Measurements from ENCODE around the gene PGAM2. TPM values are rescaled to one million over a fixed set of nuclear protein-coding genes. Genes with fewer than 3 reads are reported as not detected.
"Not testable (repeated sequence)": the region's sequence is repeated elsewhere in the genome, so short reads cannot be mapped to it uniquely, and the experiment has no call there.

The PGAM2 gene
- total RNA-seq, 3 donors from 2014 or later = 0.24 TPM; not detected in 2

- Mint-ChIP-seq H3K4me3 (peak within 1 kb of the TSS; percentile 87), H3K9me3 (no peaks in the 10 kb centered on the region), H3K27me3 (ENCODE audit: low read depth) (no peaks in the 10 kb centered on the region), H3K4me1 (ENCODE audit: low read depth) (peaks cover 48% of the 10 kb centered on the region), H3K36me3 (ENCODE audit: insufficient read depth) (peaks cover 14% of the 10 kb centered on the region)
- ATAC-seq = peak; percentile 77 to 81
- peak; percentile 81 for DNase-seq
Observed at GRCh38 chr7:44044315-44045225, 20.8 kb downstream of the PGAM2 start, which contains the start of gene DBNL. Gene DBNL (plus strand): TSS chr7:44044702. CDS start chr7:44044738, 36 bp downstream.

- DNase-seq (no peak), ATAC-seq (no peak)
- Mint-ChIP-seq H3K36me3 (ENCODE audit: insufficient read depth) (peaks cover 14% of the 10 kb centered on the region), H3K27me3 (ENCODE audit: low read depth) (no peaks in the 10 kb centered on the region), H3K4me1 (ENCODE audit: low read depth) (peaks cover 45% of the 10 kb centered on the region), H3K4me3 (peak overlapping the region; percentile 87), H3K9me3 (no peaks in the 10 kb centered on the region)
Observed at GRCh38 chr7:44043902-44044301, 21.5 kb downstream of the PGAM2 start.

GRCh38 chr7:44042221-44042620, 23.1 kb downstream of the PGAM2 start:
- ATAC-seq (no peak), DNase-seq (no peak)
- peak overlapping the region; percentile 26 for H3K4me3 Mint-ChIP-seq
- H3K27me3 Mint-ChIP-seq (ENCODE audit: low read depth) = no peaks in the 10 kb centered on the region
- H3K9me3 Mint-ChIP-seq = no peaks in the 10 kb centered on the region
- H3K36me3 Mint-ChIP-seq (ENCODE audit: insufficient read depth) = peaks cover 10% of the 10 kb centered on the region
- H3K4me1 Mint-ChIP-seq (ENCODE audit: low read depth) = peaks cover 35% of the 10 kb centered on the region

- DNase-seq (peak; percentile 60), ATAC-seq (peak; percentile 66 to 68)
- H3K9me3 Mint-ChIP-seq; H3K36me3 Mint-ChIP-seq (ENCODE audit: insufficient read depth); H3K27me3 Mint-ChIP-seq (ENCODE audit: low read depth): not testable (repeated sequence)
- peaks cover 18% of the 10 kb centered on the region for H3K4me1 Mint-ChIP-seq (ENCODE audit: low read depth)
- H3K4me3 Mint-ChIP-seq = peak overlapping the region; percentile 78
Observed at GRCh38 chr7:44040493-44040891, 24.9 kb downstream of the PGAM2 start.

- H3K9me3 Mint-ChIP-seq; H3K36me3 Mint-ChIP-seq (ENCODE audit: insufficient read depth); DNase-seq; H3K27me3 Mint-ChIP-seq (ENCODE audit: low read depth): not testable (repeated sequence)
- peak overlapping the region; percentile 67 for H3K4me3 Mint-ChIP-seq
- H3K4me1 Mint-ChIP-seq (ENCODE audit: low read depth) = peaks cover 14% of the 10 kb centered on the region
- ATAC-seq = peak; percentile 19 to 26
Observed at GRCh38 chr7:44039800-44040492, 25.4 kb downstream of the PGAM2 start.

GRCh38 chr7:44038961-44039558, 26.3 kb downstream of the PGAM2 start:
- ATAC-seq (peak; percentile 39 to 46), DNase-seq (peak; percentile 85)
- Mint-ChIP-seq H3K4me1 (ENCODE audit: low read depth) (peaks cover 14% of the 10 kb centered on the region), H3K4me3 (peak overlapping the region; percentile 67)
- not testable (repeated sequence) for H3K9me3 Mint-ChIP-seq; H3K36me3 Mint-ChIP-seq (ENCODE audit: insufficient read depth); H3K27me3 Mint-ChIP-seq (ENCODE audit: low read depth)

GRCh38 chr7:44038553-44038952, 26.8 kb downstream of the PGAM2 start:
- not testable (repeated sequence) for DNase-seq; ATAC-seq; H3K9me3 Mint-ChIP-seq; H3K27me3 Mint-ChIP-seq (ENCODE audit: low read depth); H3K36me3 Mint-ChIP-seq (ENCODE audit: insufficient read depth); H3K4me3 Mint-ChIP-seq
- H3K4me1 Mint-ChIP-seq (ENCODE audit: low read depth) = peaks cover 11% of the 10 kb centered on the region

GRCh38 chr7:44037951-44038350, 27.4 kb downstream of the PGAM2 start:
- H3K27me3 Mint-ChIP-seq (ENCODE audit: low read depth); H3K36me3 Mint-ChIP-seq (ENCODE audit: insufficient read depth); H3K4me3 Mint-ChIP-seq; H3K9me3 Mint-ChIP-seq; DNase-seq; ATAC-seq: not testable (repeated sequence)
- peaks cover 11% of the 10 kb centered on the region for H3K4me1 Mint-ChIP-seq (ENCODE audit: low read depth)

- H3K36me3 Mint-ChIP-seq (ENCODE audit: insufficient read depth); H3K4me1 Mint-ChIP-seq (ENCODE audit: low read depth); H3K9me3 Mint-ChIP-seq; H3K27me3 Mint-ChIP-seq (ENCODE audit: low read depth); DNase-seq; H3K4me3 Mint-ChIP-seq: not testable (repeated sequence)
- peak; percentile 42 to 57 for ATAC-seq
Observed at GRCh38 chr7:44036364-44036763, 29.0 kb downstream of the PGAM2 start.

- ATAC-seq; DNase-seq; H3K4me3 Mint-ChIP-seq; H3K9me3 Mint-ChIP-seq; H3K27me3 Mint-ChIP-seq (ENCODE audit: low read depth); H3K36me3 Mint-ChIP-seq (ENCODE audit: insufficient read depth); H3K4me1 Mint-ChIP-seq (ENCODE audit: low read depth): not testable (repeated sequence)
Observed at GRCh38 chr7:44033971-44034844, 31.2 kb downstream of the PGAM2 start.

GRCh38 chr7:44032031-44032430, 33.3 kb downstream of the PGAM2 start:
- not testable (repeated sequence) for H3K4me1 Mint-ChIP-seq (ENCODE audit: low read depth); H3K36me3 Mint-ChIP-seq (ENCODE audit: insufficient read depth); H3K4me3 Mint-ChIP-seq; ATAC-seq; H3K9me3 Mint-ChIP-seq; DNase-seq; H3K27me3 Mint-ChIP-seq (ENCODE audit: low read depth)

- not testable (repeated sequence) for H3K36me3 Mint-ChIP-seq (ENCODE audit: insufficient read depth); H3K9me3 Mint-ChIP-seq; DNase-seq; ATAC-seq; H3K4me3 Mint-ChIP-seq; H3K27me3 Mint-ChIP-seq (ENCODE audit: low read depth); H3K4me1 Mint-ChIP-seq (ENCODE audit: low read depth)
Observed at GRCh38 chr7:44031319-44031718, 34.0 kb downstream of the PGAM2 start.

- H3K27me3 Mint-ChIP-seq (ENCODE audit: low read depth); ATAC-seq; H3K4me3 Mint-ChIP-seq; DNase-seq; H3K9me3 Mint-ChIP-seq; H3K4me1 Mint-ChIP-seq (ENCODE audit: low read depth); H3K36me3 Mint-ChIP-seq (ENCODE audit: insufficient read depth): not testable (repeated sequence)
Observed at GRCh38 chr7:44030029-44030428, 35.3 kb downstream of the PGAM2 start.

- DNase-seq; H3K27me3 Mint-ChIP-seq (ENCODE audit: low read depth); H3K9me3 Mint-ChIP-seq; H3K4me1 Mint-ChIP-seq (ENCODE audit: low read depth); ATAC-seq; H3K36me3 Mint-ChIP-seq (ENCODE audit: insufficient read depth); H3K4me3 Mint-ChIP-seq: not testable (repeated sequence)
Observed at GRCh38 chr7:44029433-44029832, 35.9 kb downstream of the PGAM2 start.

Data from activated T-cell treated with anti-CD3 and anti-CD28 coated beads, Interleukin-2, amount 50 U/mL, for 4 hours (primary cell).